ENCODE measurements around the gene PDK2. TPM values are rescaled to one million over a fixed set of nuclear protein-coding genes. Genes with fewer than 3 reads are reported as not detected.

Gene PDK2
- total and polyA plus RNA-seq, 5 donors from 2014 or later, result 25.2 to 65.2 (median 48.0) TPM

DNA sequence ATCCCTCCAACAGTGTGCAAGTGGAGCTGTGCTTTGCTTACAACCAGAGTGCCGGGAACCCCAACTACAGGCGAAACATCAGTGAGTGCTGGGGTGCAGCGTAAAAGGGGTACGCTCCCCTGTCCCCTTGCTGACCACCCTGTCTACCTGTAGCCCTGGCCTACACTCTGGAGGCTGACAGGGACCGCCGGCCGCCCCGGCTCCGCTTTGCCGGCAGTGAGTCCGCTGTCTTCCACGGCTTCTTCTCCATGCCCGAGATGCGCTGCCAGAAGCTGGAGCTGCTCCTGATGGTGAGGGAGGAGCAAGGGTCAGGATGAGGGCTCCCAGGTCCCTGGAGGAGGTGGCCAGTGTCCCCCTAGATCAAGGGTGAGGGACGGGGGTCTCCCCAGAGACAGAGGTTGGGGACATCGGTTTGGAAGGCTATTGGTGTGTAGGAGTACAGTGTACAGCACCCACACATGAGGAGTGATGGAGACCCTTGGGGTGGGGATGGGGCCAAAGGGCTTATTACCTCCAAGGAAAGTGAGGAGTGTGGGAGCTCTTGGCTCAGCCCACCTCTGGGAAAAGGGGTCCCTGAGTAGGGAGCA is 19.6 kb upstream of the PDK2 start:
- DNase-seq, result no peak
- Histone ChIP-seq H3K27ac (ENCODE audit: insufficient read depth, low read length, poor library complexity, severe bottlenecking) (no peak overlapping the region), H3K4me1 (ENCODE audit: control insufficient read depth, insufficient read depth, low read length, poor library complexity, severe bottlenecking) (no peaks in the 10 kb centered on the region), H3K27me3 (ENCODE audit: control insufficient read depth, insufficient read depth, low read length) (no peaks in the 10 kb centered on the region), H3K9me3 (ENCODE audit: control insufficient read depth in 2 of 2, low read length in 2 of 2) (no peaks in the 10 kb centered on the region), H3K4me3 (ENCODE audit: low read depth, low read length) (no peak overlapping the region), H3K36me3 (ENCODE audit: control insufficient read depth, insufficient read depth, low read length) (peaks cover 3% of the 10 kb centered on the region)
- Mint-ChIP-seq H3K27me3 (no peaks in the 10 kb centered on the region), H3K27ac (no peak overlapping the region), H3K9me3 (peaks cover 0 to 1% (median 0%) of the 10 kb centered on the region in 7 donors), H3K36me3 (peaks cover 33% of the 10 kb centered on the region), H3K4me1 (peaks cover 0 to 2% (median under 1%) of the 10 kb centered on the region in 4 donors), H3K4me3 (no peak overlapping the region)
- ATAC-seq (ENCODE audit: low read depth in 2 of 2), result no peak

DNA sequence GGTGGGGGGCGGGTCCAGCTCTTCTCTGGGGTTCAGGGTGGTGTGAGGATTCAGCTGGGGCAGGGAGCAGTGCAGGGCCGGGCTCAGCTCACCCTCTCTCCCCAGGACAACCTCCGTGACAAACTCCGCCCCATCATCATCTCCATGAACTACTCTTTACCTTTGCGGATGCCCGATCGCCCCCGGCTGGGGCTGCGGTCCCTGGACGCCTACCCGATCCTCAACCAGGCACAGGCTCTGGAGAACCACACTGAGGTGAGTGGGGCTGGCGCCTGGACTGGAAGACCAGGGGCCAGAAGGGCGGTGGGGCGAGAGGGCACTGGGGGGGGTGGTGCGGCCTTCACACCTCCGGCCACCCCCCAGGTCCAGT is 18.9 kb upstream of the PDK2 start:
- Histone ChIP-seq H3K27me3 (ENCODE audit: control insufficient read depth, insufficient read depth, low read length) (no peaks in the 10 kb centered on the region), H3K9me3 (ENCODE audit: control insufficient read depth in 2 of 2, low read length in 2 of 2) (no peaks in the 10 kb centered on the region), H3K36me3 (ENCODE audit: control insufficient read depth, insufficient read depth, low read length) (peaks cover 4% of the 10 kb centered on the region), H3K27ac (ENCODE audit: insufficient read depth, low read length, poor library complexity, severe bottlenecking) (no peak overlapping the region), H3K4me1 (ENCODE audit: control insufficient read depth, insufficient read depth, low read length, poor library complexity, severe bottlenecking) (no peaks in the 10 kb centered on the region), H3K4me3 (ENCODE audit: low read depth, low read length) (no peak overlapping the region)
- ATAC-seq (ENCODE audit: low read depth in 2 of 2) (no peak), DNase-seq (no peak)
- H3K36me3 Mint-ChIP-seq, result peaks cover 32% of the 10 kb centered on the region
- no peak overlapping the region for H3K4me3 Mint-ChIP-seq
- H3K27ac Mint-ChIP-seq, result no peak overlapping the region
- no peaks in the 10 kb centered on the region for H3K27me3 Mint-ChIP-seq
- peaks cover 0 to 1% (median under 1%) of the 10 kb centered on the region in 4 donors for H3K4me1 Mint-ChIP-seq
- H3K9me3 Mint-ChIP-seq, result no peaks in the 10 kb centered on the region

DNA sequence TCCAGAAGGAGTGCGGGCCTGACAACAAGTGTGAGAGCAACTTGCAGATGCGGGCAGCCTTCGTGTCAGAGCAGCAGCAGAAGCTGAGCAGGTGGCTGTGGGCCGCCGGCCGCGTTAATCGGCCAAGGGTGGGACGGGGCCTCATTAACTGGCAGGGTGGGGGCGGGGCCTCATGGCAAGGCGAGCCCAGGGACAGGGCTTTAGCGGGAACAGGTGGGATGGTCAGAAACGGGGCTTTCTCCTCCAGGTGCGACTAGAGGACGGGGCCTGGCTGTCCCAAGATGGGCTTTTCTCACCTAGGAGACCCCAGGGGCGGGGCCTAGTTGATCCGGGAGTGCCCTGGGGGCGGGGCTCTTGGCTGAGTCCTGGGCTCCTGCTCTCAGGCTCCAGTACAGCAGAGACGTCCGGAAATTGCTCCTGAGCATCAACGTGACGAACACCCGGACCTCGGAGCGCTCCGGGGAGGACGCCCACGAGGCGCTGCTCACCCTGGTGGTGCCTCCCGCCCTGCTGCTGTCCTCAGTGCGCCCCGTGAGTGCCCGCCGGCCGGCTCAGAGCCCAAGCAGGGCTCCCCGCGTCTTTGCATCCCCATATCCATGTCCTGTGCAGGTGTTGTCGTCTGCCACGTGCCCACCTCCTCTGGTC is 18.4 kb upstream of the PDK2 start:
- Histone ChIP-seq H3K36me3 (ENCODE audit: control insufficient read depth, insufficient read depth, low read length) (peaks cover 4% of the 10 kb centered on the region), H3K27me3 (ENCODE audit: control insufficient read depth, insufficient read depth, low read length) (no peaks in the 10 kb centered on the region), H3K4me3 (ENCODE audit: low read depth, low read length) (no peak overlapping the region), H3K27ac (ENCODE audit: insufficient read depth, low read length, poor library complexity, severe bottlenecking) (no peak overlapping the region), H3K4me1 (ENCODE audit: control insufficient read depth, insufficient read depth, low read length, poor library complexity, severe bottlenecking) (no peaks in the 10 kb centered on the region), H3K9me3 (ENCODE audit: control insufficient read depth in 2 of 2, low read length in 2 of 2) (no peaks in the 10 kb centered on the region)
- Mint-ChIP-seq H3K27me3 (no peaks in the 10 kb centered on the region), H3K9me3 (no peaks in the 10 kb centered on the region), H3K27ac (no peak overlapping the region), H3K4me1 (peaks cover 0 to 1% (median 0%) of the 10 kb centered on the region in 4 donors), H3K36me3 (peaks cover 27% of the 10 kb centered on the region), H3K4me3 (no peak overlapping the region)
- DNase-seq (no peak), ATAC-seq (ENCODE audit: low read depth in 2 of 2) (no peak)

DNA sequence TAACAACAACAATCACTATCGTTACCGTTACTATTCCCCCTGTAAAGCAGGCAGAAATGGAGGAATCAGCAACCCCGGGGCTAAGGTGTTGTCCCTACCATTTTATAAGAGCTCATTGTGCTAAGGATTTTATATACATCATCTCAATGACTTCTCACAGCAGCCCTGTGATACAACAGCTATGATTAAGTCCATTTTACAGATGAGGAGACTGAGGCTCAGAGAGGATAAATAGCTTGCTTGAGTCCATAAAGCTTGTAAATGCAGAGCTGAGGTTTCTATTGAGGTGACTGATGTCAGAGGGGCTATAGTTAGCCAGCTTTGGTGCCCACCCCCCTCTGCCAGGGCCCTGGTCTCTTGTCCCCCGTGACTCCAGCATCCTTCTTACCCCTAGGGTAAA is 16.7 kb upstream of the PDK2 start:
- no peaks in the 10 kb centered on the region for H3K27me3 ChIP-seq (ENCODE audit: control insufficient read depth, insufficient read depth, low read length)
- H3K9me3 Mint-ChIP-seq, result no peaks in the 10 kb centered on the region
- no peak for DNase-seq
- no peaks in the 10 kb centered on the region for H3K27me3 Mint-ChIP-seq
- no peaks in the 10 kb centered on the region for H3K9me3 ChIP-seq (ENCODE audit: control insufficient read depth in 2 of 2, low read length in 2 of 2)
- H3K4me1 ChIP-seq (ENCODE audit: control insufficient read depth, insufficient read depth, low read length, poor library complexity, severe bottlenecking), result no peaks in the 10 kb centered on the region
- H3K4me3 Mint-ChIP-seq, result no peak overlapping the region
- no peak overlapping the region for H3K4me3 ChIP-seq (ENCODE audit: low read depth, low read length)
- no peaks in the 10 kb centered on the region for H3K4me1 Mint-ChIP-seq
- ATAC-seq (ENCODE audit: low read depth in 2 of 2), result no peak
- H3K36me3 ChIP-seq (ENCODE audit: control insufficient read depth, insufficient read depth, low read length), result peaks cover 4% of the 10 kb centered on the region
- H3K27ac Mint-ChIP-seq, result no peak overlapping the region
- H3K27ac ChIP-seq (ENCODE audit: insufficient read depth, low read length, poor library complexity, severe bottlenecking), result no peak overlapping the region
- H3K36me3 Mint-ChIP-seq, result peaks cover 30% of the 10 kb centered on the region

DNA sequence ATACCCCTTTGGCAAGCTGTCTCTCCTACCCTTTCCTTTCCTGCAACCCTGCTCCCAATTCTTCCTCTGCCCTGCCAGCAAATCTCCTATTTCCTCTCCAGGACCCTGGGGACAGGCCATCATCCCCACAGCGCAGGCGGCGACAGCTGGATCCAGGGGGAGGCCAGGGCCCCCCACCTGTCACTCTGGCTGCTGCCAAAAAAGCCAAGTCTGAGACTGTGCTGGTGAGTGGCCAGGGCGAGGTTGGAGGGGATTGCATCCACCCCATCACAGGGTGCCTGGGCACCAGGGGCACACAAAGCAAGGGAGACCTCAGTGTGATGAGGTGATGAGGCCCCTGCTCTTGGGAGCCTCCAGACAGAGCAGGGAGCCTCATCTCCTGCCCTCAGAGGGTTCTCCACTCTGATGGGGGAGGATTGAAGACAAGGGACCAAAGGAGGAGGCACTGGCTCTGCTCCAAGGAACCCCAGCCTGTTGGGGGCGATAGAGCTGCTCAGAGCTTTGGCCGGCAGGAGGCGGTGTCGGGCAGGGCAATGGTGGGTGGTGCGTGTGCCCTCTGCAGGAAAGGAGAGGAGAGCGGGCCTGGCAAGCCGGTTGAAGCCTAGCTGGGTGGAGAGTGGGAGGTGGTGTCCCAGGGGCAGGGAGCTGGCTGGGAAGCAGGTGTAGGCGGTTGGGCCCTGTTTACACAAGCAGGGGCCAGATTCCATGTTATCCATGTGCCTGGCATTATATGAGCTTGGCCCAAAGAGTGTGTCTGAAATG is 15.6 kb upstream of the PDK2 start:
- H3K27ac Mint-ChIP-seq, result peak overlapping the region in 1 of 3 donors; percentile 62
- H3K4me3 ChIP-seq (ENCODE audit: low read depth, low read length), result no peak overlapping the region
- peaks cover 4% of the 10 kb centered on the region for H3K36me3 ChIP-seq (ENCODE audit: control insufficient read depth, insufficient read depth, low read length)
- no peaks in the 10 kb centered on the region for H3K4me1 ChIP-seq (ENCODE audit: control insufficient read depth, insufficient read depth, low read length, poor library complexity, severe bottlenecking)
- no peak overlapping the region for H3K27ac ChIP-seq (ENCODE audit: insufficient read depth, low read length, poor library complexity, severe bottlenecking)
- no peaks in the 10 kb centered on the region for H3K27me3 ChIP-seq (ENCODE audit: control insufficient read depth, insufficient read depth, low read length)
- H3K4me3 Mint-ChIP-seq, result no peak overlapping the region
- no peak for DNase-seq
- H3K4me1 Mint-ChIP-seq, result no peaks in the 10 kb centered on the region
- no peaks in the 10 kb centered on the region for H3K27me3 Mint-ChIP-seq
- no peak for ATAC-seq (ENCODE audit: low read depth in 2 of 2)
- no peaks in the 10 kb centered on the region for H3K9me3 ChIP-seq (ENCODE audit: control insufficient read depth in 2 of 2, low read length in 2 of 2)
- peaks cover 25% of the 10 kb centered on the region for H3K36me3 Mint-ChIP-seq
- H3K9me3 Mint-ChIP-seq, result no peaks in the 10 kb centered on the region

DNA sequence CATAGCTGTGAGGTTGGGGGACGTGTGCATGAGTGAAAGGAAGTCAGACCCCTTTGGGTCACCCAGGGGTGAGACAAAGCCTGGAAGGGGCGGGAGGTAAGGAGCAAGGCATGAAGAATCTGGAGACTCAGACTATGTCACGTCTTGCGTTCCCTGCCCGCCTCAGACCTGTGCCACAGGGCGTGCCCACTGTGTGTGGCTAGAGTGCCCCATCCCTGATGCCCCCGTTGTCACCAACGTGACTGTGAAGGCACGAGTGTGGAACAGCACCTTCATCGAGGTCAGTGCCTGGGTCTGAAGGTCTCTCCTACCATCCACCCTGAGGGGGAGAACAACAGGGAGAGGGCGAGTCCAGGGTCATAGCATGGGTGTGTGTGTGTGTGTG is 15.1 kb upstream of the PDK2 start:
- ATAC-seq (ENCODE audit: low read depth in 2 of 2), result no peak
- Histone ChIP-seq H3K9me3 (ENCODE audit: control insufficient read depth in 2 of 2, low read length in 2 of 2) (no peaks in the 10 kb centered on the region), H3K27ac (ENCODE audit: insufficient read depth, low read length, poor library complexity, severe bottlenecking) (no peak overlapping the region), H3K36me3 (ENCODE audit: control insufficient read depth, insufficient read depth, low read length) (peaks cover 4% of the 10 kb centered on the region), H3K4me1 (ENCODE audit: control insufficient read depth, insufficient read depth, low read length, poor library complexity, severe bottlenecking) (no peaks in the 10 kb centered on the region), H3K4me3 (ENCODE audit: low read depth, low read length) (no peak overlapping the region), H3K27me3 (ENCODE audit: control insufficient read depth, insufficient read depth, low read length) (no peaks in the 10 kb centered on the region)
- H3K36me3 Mint-ChIP-seq, result peaks cover 20% of the 10 kb centered on the region
- DNase-seq, result no peak
- H3K9me3 Mint-ChIP-seq, result no peaks in the 10 kb centered on the region
- no peaks in the 10 kb centered on the region for H3K27me3 Mint-ChIP-seq
- no peaks in the 10 kb centered on the region for H3K4me1 Mint-ChIP-seq
- no peak overlapping the region for H3K27ac Mint-ChIP-seq
- H3K4me3 Mint-ChIP-seq, result no peak overlapping the region

DNA sequence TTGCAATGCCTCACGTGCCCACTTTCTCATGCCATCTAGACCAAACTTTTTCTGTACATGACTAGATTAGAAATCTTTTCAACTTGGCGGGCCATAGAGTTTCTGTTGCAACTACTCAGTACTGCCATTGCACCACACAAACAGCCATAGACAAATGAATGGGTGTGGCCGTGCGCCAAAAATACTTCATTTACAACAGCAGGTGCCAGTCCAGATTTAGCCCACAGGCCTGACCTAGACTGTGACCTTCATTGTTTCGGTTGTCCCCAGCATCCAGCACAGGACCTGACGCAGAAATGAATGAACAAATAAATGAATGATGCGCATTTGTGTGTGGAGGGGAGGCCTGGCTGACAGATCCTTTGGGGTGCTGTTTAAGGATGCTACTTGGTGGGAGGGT is 14.3 kb upstream of the PDK2 start:
- no peaks in the 10 kb centered on the region for H3K4me1 ChIP-seq (ENCODE audit: control insufficient read depth, insufficient read depth, low read length, poor library complexity, severe bottlenecking)
- H3K27ac ChIP-seq (ENCODE audit: insufficient read depth, low read length, poor library complexity, severe bottlenecking), result no peak overlapping the region
- H3K4me1 Mint-ChIP-seq, result no peaks in the 10 kb centered on the region
- no peaks in the 10 kb centered on the region for H3K27me3 ChIP-seq (ENCODE audit: control insufficient read depth, insufficient read depth, low read length)
- H3K27ac Mint-ChIP-seq, result no peak overlapping the region
- no peak overlapping the region for H3K4me3 ChIP-seq (ENCODE audit: low read depth, low read length)
- H3K27me3 Mint-ChIP-seq, result no peaks in the 10 kb centered on the region
- H3K4me3 Mint-ChIP-seq, result no peak overlapping the region
- H3K9me3 ChIP-seq (ENCODE audit: control insufficient read depth in 2 of 2, low read length in 2 of 2), result no peaks in the 10 kb centered on the region
- peaks cover 4% of the 10 kb centered on the region for H3K36me3 ChIP-seq (ENCODE audit: control insufficient read depth, insufficient read depth, low read length)
- no peak for DNase-seq
- H3K9me3 Mint-ChIP-seq, result no peaks in the 10 kb centered on the region
- no peak for ATAC-seq (ENCODE audit: low read depth in 2 of 2)
- H3K36me3 Mint-ChIP-seq, result peaks cover 20% of the 10 kb centered on the region

All from CD4-positive, CD25-positive, alpha-beta regulatory T cell (primary cell).